ENCODE results near the gene ZFR.

DNA sequence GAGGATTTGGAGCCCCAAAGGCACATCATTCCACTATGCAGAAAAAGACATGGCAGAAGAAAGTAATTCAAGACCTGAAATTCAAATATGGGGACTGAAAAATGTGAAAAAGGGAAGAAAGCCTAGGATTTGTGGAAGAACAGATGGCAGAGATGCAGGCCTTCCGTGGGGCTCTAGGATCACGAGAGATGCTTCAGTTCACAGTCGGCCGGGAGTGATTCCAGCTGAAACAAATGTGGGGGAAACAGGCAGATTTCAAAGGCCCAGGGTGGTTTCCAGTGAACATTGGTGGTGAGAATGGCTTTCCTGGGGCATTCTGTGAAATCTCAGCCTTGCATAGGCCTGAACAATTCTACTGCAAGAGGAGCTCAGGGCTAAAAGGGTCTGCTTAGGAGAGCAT lies 34.6 kb upstream of the ZFR start:
- TF ChIP-seq POLR2AphosphoS5 (IDR thresholded peaks at IDR 0.05) (no peak), POLR2A (IDR thresholded peaks at IDR 0.05) (no peak)
